ENCODE data around the gene KRTAP5-6. TPM values are rescaled to one million over a fixed set of nuclear protein-coding genes. Genes with fewer than 3 reads are reported as not detected.
A peak's percentile ranks its signal among the peaks of the same experiment; 100 is the strongest.
"Not testable (repeated sequence)": the region's sequence is repeated elsewhere in the genome, so short reads cannot be mapped to it uniquely, and the experiment has no call there.

KRTAP5-6 gene
- total RNA-seq, 3 donors from 2014 or later: not detected

DNA sequence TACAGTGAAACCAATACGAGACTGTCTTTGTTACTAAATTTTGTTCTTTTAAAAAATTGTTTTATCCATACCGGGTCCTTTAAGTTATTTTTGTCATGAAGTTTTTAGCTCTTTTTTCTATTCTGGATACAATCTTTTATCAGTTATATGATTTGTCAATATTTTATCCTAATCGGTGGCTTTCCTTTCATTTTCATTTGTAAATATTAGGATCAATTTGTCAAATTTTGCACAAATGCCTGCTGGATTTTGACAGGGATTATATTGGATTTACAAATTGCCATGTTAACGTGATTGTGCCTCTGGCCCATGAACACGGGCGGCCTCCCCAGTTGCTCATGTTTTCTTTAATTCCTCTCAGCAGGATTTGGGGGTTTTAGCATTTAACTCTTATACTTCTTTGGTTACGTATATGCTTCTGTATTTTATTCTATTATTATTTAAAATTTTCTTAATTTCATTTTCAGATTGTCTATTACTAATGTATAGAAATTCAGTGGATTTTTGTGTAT, 20.7 kb upstream of the KRTAP5-6 start:
- TF ChIP-seq, protein P1, sequence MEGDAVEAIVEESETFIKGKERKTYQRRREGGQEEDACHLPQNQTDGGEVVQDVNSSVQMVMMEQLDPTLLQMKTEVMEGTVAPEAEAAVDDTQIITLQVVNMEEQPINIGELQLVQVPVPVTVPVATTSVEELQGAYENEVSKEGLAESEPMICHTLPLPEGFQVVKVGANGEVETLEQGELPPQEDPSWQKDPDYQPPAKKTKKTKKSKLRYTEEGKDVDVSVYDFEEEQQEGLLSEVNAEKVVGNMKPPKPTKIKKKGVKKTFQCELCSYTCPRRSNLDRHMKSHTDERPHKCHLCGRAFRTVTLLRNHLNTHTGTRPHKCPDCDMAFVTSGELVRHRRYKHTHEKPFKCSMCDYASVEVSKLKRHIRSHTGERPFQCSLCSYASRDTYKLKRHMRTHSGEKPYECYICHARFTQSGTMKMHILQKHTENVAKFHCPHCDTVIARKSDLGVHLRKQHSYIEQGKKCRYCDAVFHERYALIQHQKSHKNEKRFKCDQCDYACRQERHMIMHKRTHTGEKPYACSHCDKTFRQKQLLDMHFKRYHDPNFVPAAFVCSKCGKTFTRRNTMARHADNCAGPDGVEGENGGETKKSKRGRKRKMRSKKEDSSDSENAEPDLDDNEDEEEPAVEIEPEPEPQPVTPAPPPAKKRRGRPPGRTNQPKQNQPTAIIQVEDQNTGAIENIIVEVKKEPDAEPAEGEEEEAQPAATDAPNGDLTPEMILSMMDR (IDR thresholded peaks at IDR 0.05): no peak
- intact Hi-C loops (cut with DNase I, micrococcal nuclease): no loop called here
- no peaks in the 10 kb centered on the region for H3K36me3 ChIP-seq (ENCODE audit: low read depth)
- H3K9me3 ChIP-seq: no peaks in the 10 kb centered on the region
- H3K4me1 ChIP-seq (ENCODE audit: low read depth): no peaks in the 10 kb centered on the region
- DNase-seq (no peak), ATAC-seq (no peak)
- no peak overlapping the region for H3K4me3 ChIP-seq

DNA sequence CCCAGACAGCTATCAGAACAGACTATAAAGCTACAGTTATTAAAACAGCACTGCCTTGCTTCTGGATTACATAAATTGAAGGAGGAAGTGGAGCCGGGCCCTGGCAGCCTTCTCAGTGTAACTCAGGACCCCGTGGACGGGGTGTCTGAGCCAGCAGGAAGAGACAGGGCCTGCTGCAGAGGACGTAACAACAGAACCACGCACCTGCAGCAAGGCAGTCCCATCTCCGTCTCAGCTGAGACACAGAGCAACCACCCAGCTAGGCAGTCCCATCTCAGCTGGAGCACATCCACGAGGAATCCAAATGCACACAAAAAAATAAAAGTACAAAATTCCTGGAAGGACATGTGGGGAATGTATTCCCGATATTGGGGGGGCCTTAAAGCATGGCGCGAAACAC, 17.1 kb upstream of the KRTAP5-6 start:
- no peak for DNase-seq
- Histone ChIP-seq H3K36me3 (ENCODE audit: low read depth) (no peaks in the 10 kb centered on the region), H3K4me3 (no peak overlapping the region), H3K4me1 (ENCODE audit: low read depth) (no peaks in the 10 kb centered on the region), H3K9me3 (no peaks in the 10 kb centered on the region)
- ATAC-seq: no peak
- intact Hi-C loops (cut with DNase I, micrococcal nuclease): no loop called here
- TF ChIP-seq, protein P1 (IDR thresholded peaks at IDR 0.05): no peak

DNA sequence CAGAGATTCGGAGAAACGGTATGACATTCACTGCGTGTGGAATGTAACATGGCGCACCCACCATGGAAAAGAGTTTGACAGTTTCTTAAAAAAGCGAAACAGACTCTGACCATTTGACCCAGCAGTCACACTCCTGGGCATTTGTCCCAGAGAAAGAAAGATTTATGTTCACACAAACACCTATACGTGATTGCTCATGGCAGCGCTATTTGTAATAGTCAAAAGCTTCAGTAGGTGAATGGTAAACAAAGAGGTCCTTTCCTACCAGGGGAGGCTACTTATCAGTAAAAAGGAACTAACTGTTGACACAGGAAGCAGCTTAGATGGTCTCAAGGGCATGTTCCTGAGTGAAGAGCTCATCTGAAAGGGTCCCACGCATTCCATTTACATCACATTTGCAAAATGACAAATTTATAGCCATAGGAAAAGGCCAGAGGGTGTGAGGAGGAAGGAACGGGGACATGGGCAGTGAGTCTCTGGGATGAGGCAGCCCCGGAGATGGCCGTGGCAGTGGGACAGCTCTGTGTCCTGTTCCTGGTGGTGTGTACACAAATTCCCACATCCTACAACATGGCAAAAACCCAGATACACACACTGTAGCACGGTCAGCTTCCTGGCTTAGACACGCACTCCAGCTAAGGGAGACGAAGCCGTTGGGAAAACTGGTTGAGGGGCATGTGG, 14.6 kb upstream of the KRTAP5-6 start:
- H3K36me3 ChIP-seq (ENCODE audit: low read depth): no peaks in the 10 kb centered on the region
- DNase-seq (no peak), ATAC-seq (no peak)
- no peak overlapping the region for H3K4me3 ChIP-seq
- intact Hi-C loops (cut with DNase I, micrococcal nuclease): no loop called here
- TF ChIP-seq, protein P1 (IDR thresholded peaks at IDR 0.05): no peak
- H3K4me1 ChIP-seq (ENCODE audit: low read depth): no peaks in the 10 kb centered on the region
- no peaks in the 10 kb centered on the region for H3K9me3 ChIP-seq

DNA sequence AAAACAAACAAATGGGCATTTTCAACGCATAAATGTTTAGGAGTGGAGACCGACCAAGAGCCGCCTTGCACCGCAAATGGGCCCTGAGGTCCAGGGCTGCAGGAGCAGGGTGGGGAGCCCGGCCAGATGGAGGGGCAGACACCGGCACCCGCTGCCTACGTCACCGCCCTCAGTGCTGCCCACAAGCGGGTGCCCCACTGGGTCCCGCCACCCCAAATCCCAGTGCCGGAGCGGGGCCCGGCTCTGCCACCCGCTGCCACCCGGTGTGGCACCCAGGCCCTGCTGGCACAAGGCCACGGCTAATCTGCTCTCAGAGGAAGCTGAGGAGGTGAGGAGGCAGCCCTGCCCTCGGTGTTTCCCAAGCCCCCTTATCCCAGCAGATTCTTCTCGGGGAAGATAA, 13.8 kb upstream of the KRTAP5-6 start:
- H3K4me1 ChIP-seq (ENCODE audit: low read depth); H3K36me3 ChIP-seq (ENCODE audit: low read depth); H3K9me3 ChIP-seq; ATAC-seq; intact Hi-C loops (cut with DNase I, micrococcal nuclease); H3K4me3 ChIP-seq: not testable (repeated sequence)
- DNase-seq: peak in 1 of 3 donors; percentile 29

DNA sequence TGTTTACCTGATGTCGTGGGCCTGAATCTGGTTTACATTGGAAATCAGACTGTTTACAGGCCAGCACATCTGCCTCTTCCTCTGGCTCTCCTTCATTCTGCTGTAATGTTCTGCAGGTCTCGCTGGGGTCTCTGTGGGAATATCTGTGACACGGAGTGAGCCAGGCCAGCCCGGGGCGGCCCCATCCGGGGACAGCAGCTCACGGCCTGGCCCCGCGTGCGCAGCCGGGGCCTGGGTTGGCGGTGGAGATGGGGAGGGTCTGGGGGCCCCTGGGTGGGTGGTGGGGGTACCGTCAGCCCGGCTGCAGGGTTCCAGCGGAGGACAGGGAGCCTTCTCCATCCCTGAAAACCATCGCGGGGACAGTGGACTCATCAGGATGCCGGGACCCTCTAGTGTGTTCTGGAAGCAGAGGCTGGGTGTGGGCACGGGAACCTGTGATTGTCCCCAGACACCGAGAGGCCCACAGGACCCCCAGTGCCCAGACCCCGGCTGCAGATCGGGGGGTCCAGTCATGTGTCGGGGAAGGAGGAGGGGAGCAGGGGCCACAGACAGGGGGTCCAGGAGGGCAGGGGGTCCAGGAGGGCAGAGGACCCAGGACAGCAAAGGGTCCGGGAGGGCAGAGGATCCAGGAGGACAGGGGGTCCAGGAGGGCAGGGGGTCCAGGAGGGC, 13.0 kb upstream of the KRTAP5-6 start:
- H3K9me3 ChIP-seq; H3K4me3 ChIP-seq; H3K36me3 ChIP-seq (ENCODE audit: low read depth); intact Hi-C loops (cut with DNase I, micrococcal nuclease); ATAC-seq; H3K4me1 ChIP-seq (ENCODE audit: low read depth): not testable (repeated sequence)
- DNase-seq: peak in 1 of 3 donors; percentile 11

DNA sequence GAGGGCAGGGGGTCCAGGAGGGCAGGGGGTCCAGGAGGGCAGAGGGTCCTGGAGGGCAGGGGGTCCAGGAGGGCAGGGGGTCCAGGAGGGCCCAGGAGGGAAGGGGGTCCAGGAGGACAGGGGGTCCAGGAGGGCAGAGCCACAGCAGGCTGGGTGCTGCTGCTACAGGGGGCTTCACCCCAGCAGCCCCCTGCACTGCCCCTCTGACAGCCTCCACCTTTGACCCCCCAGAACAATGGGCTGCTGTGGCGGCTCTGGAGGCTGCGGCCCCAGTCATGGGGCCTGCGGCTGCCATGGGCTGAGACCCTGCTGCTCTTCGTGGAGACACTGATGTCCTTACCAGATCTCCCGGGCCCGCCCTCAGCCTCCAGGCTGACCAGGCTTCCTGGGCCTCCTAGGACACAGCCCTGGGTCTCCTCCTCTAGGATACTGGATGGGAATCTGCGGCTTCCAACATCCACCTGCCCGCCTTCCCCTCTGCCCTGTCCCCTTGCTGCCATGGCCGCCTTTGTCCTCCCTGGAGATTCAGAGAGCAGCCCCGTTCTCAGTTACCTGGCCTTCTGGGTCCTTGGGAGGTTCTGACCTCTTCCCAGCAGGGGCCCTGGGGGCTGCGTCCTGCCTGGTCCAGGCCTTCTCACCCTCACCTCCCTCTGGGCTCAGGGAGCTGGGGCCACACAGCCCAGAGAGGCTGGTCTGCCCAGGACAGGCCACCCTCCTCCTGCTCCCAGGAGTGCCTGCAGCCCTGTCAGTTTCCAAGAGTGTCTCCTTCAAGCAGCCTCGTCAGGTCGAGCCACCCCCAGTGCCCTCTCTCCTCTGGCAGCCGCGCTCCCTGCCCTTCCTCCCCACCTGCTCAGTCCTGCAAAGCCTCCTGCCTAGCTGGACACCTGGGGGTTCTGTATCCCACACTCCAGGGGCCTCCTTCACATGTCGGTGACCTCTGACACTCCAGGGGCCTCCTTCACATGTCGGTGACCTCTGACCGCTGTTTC, 11.8 kb upstream of the KRTAP5-6 start:
- intact Hi-C loops (cut with DNase I, micrococcal nuclease); H3K9me3 ChIP-seq; H3K36me3 ChIP-seq (ENCODE audit: low read depth); H3K4me1 ChIP-seq (ENCODE audit: low read depth); H3K4me3 ChIP-seq: not testable (repeated sequence)
- peak in 1 of 3 donors; percentile 39 for DNase-seq
- ATAC-seq: peak; percentile 31

DNA sequence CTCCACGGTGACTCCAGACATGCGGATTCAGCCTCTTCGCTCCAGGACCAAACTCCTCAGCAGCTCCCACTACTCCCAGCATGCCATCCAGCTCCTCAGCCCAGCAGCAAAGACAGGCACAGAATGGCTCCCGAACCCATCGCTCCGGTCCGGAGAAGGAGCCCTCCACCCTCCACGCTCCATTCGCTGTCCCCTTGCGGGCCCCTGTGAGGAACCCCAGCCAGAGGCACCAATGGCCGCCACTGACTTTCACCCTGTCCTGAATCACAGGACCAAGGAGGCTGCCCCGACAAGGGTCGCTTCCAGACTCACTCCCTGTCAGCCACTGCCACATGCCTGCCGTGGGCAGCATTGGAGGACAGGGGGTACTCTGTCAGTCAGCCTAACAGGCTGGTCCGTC, 10.8 kb upstream of the KRTAP5-6 start:
- H3K4me1 ChIP-seq (ENCODE audit: low read depth); H3K4me3 ChIP-seq; ATAC-seq; intact Hi-C loops (cut with DNase I, micrococcal nuclease); H3K36me3 ChIP-seq (ENCODE audit: low read depth); H3K9me3 ChIP-seq: not testable (repeated sequence)
- DNase-seq: peak in 1 of 3 donors; percentile 42

DNA sequence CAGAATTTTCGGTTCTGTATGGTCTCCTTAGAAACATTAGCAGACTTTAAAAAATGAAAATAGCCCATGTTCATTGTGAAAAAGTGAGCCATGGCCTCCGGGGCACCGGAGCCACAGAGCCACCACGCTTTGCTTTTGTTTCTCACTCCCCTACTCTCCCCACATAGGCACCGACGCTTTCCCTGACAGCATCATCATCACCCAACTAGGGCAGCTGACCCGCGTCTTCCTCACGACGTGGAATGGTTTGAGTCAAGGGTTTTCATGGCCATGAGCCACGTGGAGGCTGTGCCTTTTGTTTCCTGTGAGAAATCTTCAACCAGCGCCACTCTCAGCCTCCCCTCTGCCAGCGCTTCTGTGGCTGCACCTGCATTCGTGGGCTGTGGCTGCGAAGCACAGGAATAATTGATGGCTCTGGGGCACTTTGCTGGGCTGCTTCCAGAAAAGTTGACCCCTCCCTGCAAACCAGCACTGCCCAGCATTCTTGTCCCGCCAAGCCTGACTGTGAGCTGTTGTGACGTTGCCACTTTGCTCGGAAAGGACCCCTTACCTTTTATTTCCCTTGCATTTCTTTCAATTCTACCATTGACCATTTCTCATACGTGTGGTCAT, 8.6 kb upstream of the KRTAP5-6 start:
- ATAC-seq; DNase-seq; H3K4me1 ChIP-seq (ENCODE audit: low read depth); intact Hi-C loops (cut with DNase I, micrococcal nuclease); H3K4me3 ChIP-seq; H3K36me3 ChIP-seq (ENCODE audit: low read depth); H3K9me3 ChIP-seq: not testable (repeated sequence)

DNA sequence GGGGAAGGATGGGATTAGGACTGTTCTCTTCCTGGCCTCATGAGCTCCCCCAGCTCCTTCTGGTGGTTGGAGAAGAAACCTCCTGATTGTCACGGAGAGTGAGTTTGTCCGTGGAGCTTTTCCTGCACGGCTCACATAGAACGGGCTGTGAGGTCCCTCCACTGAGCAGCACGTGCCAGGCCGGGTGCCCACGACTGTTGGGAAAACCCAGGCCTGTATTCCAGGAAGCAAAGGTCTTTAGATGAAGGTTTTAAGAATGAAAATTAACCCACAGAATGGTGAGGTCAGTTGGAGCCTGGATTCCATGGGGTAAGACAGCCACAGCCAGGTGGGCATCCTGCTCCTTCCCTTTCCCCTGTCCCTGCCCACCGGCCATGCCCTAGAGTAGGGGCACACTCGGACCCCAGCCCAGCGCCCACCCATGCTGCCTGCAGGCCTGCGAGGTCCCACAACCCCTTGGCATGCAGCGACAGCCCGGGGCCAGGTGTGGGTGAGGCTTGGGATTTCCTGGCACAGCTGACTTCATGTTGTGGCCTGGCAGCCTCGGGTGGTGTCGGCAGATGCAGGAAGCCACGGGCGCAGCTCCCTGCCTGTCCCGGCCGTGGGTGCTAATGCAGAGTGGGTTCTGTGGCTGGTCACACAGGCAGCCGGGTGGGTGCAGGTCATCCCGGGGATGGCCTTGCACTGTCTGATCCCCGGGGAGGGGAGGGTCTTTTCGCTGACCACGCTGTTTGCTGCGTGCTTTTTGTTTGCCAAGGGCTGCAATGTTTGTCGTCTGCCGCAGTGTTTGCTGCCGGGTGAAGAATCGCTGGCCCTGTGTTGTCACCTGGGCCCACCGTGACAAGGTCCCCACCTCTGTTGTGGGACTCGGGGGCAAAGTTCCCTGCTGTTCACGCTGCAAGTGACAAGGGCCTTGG, 7.5 kb upstream of the KRTAP5-6 start:
- ATAC-seq; DNase-seq; H3K9me3 ChIP-seq; H3K36me3 ChIP-seq (ENCODE audit: low read depth); H3K4me1 ChIP-seq (ENCODE audit: low read depth); H3K4me3 ChIP-seq: not testable (repeated sequence)
- intact Hi-C loops (cut with DNase I, micrococcal nuclease): loop anchor here in 1 of 2 donors (5.0 kb wide), 1 partner anchor 138 kb away; no protein-coding TSS in a partner anchor

All from mucosa of descending colon (tissue), 3 donors.